Natural killer cell (primary cell): Measurements from ENCODE around the gene VAMP3. TPM values are rescaled to one million over a fixed set of nuclear protein-coding genes. Genes with fewer than 3 reads are reported as not detected.

Experiments used
- ATAC-seq, 3 donors: fragments of 150-1000 bp in 2 of 3; fragments of 200-7000 bp in 1 of 3; cut with Tn5 transposase; 1 replicate in 1 of 3; 2 replicates in 2 of 3; pipeline ENCODE4 v1.10.0; 2021; ENCODE audit warnings: mild to moderate bottlenecking in 2 of 3, moderate library complexity in 2 of 3
- DNase-seq, 2 donors: peaks; one replicate each; pipeline versions ENCODE4 v3.0.0 to v3.0.0-alpha.2; 2013 to 2021; ENCODE audit warnings: mixed read lengths in 1 of 2
- H3K27ac ChIP-seq: one replicate; pipeline ENCODE4 v1.5.1; 2013; ENCODE audit warnings: mild to moderate bottlenecking, low read length
- H3K27me3 ChIP-seq: one replicate; pipeline ENCODE4 v1.6.1; 2013; ENCODE audit warnings: low read length; ENCODE audit not compliant: control insufficient read depth, insufficient read depth
- H3K36me3 ChIP-seq: one replicate; pipeline ENCODE4 v1.6.1; 2013; ENCODE audit warnings: low read length; ENCODE audit not compliant: control insufficient read depth, insufficient read depth
- H3K4me1 ChIP-seq: one replicate; pipeline ENCODE4 v1.6.1; 2013; ENCODE audit warnings: low read length; ENCODE audit not compliant: control insufficient read depth, insufficient read depth
- H3K4me3 ChIP-seq: one replicate; pipeline ENCODE4 v1.5.1; 2013; ENCODE audit warnings: low read length
- H3K9me3 ChIP-seq: one replicate; pipeline ENCODE4 v1.6.1; 2013; ENCODE audit warnings: low read length; ENCODE audit not compliant: control insufficient read depth, insufficient read depth
- H3K27ac Mint-ChIP-seq, 2 donors: one replicate each; pipeline ENCODE4 v1.8.0; 2022; ENCODE audit warnings: mild to moderate bottlenecking in 2 of 2, mixed read lengths in 2 of 2, moderate library complexity in 1 of 2
- H3K27me3 Mint-ChIP-seq, 2 donors: one replicate each; pipeline ENCODE4 v1.8.0; 2022; ENCODE audit warnings: low read depth in 2 of 2, mixed read lengths in 2 of 2
- H3K36me3 Mint-ChIP-seq: one replicate; pipeline ENCODE4 v1.8.0; 2022; ENCODE audit warnings: mixed read lengths
- H3K4me1 Mint-ChIP-seq, 2 donors: one replicate each; pipeline ENCODE4 v1.8.0; 2022; ENCODE audit warnings: mixed read lengths in 2 of 2
- H3K4me3 Mint-ChIP-seq: one replicate; pipeline ENCODE4 v1.8.0; 2022; ENCODE audit warnings: mild to moderate bottlenecking, moderate library complexity, mixed read lengths
- H3K9me3 Mint-ChIP-seq, 2 donors: one replicate each; pipeline ENCODE4 v1.8.0; 2022; ENCODE audit warnings: mixed read lengths in 2 of 2
- WGBS: methylation state at CpG from one replicate; pipeline ENCODE4 v1.1.7; 2013; ENCODE audit warnings: missing lambda C conversion rate; ENCODE audit not compliant: insufficient coverage; 5-methylcytosine and 5-hydroxymethylcytosine counted together
- intact Hi-C: fragments of 100-400 bp; cut with micrococcal nuclease; formaldehyde crosslinking; loops from one replicate; pipeline ENCODE4 v1.14.2; 2022
- total RNA-seq, 4 donors: library from RNA; stranded (reverse); fragments of 120-200 nt in 1 of 4; gene quantifications; one replicate each; pipeline versions ENCODE4 v1.2.3 to v1.2.4, GENCODE V29; 2013 to 2022
- TF ChIP-seq, protein P1 (sequence below): fragments of 200-600 bp; IDR thresholded peaks from one replicate; pipeline ENCODE4 v1.8.0; 2022; ENCODE audit warnings: antibody characterized with exemption

VAMP3 gene, protein sequence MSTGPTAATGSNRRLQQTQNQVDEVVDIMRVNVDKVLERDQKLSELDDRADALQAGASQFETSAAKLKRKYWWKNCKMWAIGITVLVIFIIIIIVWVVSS
- 100 to 1,000 TPM in 1 of 3 donors, 10 to 100 TPM in 2; 86.9 to 110 (median 92.2) TPM for total RNA-seq
- total RNA-seq (2013), result 62.5 TPM

DNA sequence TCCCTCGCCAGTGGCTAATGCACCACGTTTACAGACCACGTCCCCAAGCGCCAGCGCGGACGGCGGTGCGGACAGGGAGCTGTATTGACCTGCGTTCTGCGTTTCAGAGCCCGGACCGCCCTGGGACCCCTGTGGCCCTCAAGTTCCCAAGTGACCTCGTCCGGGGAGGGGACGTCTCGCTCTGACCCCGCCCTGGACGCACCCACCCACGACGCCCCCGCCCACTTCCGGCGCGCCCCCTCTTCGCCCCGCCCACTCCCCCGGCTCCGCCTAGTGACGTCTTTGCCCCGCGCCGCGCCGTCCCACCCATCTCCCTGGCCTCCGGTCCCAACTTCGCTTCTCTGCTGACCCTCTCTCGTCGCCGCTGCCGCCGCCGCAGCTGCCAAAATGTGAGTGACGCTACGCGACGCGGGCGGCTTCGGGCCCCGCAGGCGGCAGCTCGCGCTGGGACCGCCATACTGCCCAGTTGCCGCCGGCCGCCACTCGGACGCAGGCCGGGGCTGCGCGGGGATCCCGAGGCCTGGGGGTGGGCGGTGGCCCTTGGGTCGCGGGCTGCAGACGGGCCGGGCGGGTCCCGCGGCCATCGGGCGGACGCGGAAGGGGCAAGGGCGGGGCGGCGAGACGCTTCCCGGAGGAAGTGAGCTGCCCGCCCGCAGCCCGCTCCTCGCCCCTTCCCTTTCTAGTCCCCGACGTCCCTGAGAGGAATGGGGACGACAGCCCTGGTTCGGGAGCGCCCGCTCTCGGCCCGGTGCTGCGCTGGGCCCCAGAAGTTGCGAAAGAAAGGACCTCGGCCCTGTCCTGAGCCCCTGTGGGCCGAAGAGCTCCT is at the start of gene VAMP3:
Gene VAMP3 (plus strand): TSS at position 300 of the 826 bp plus-strand sequence. CDS start 88 bp downstream, at position 388.
- peak within 1 kb of the TSS; percentile 87 to 91 for H3K27ac Mint-ChIP-seq
- Histone ChIP-seq H3K4me3 (peak within 1 kb of the TSS; percentile 63), H3K27ac (peak within 1 kb of the TSS; percentile 79), H3K36me3 (peaks cover 9% of the 10 kb centered on the region), H3K27me3 (no peaks in the 10 kb centered on the region), H3K9me3 (no peaks in the 10 kb centered on the region), H3K4me1 (peaks cover 19% of the 10 kb centered on the region)
- ATAC-seq (peak; percentile 96 to 98 (median 97)), DNase-seq (peak; percentile 86)
- no peaks in the 10 kb centered on the region for H3K9me3 Mint-ChIP-seq
- TF ChIP-seq, protein P1, sequence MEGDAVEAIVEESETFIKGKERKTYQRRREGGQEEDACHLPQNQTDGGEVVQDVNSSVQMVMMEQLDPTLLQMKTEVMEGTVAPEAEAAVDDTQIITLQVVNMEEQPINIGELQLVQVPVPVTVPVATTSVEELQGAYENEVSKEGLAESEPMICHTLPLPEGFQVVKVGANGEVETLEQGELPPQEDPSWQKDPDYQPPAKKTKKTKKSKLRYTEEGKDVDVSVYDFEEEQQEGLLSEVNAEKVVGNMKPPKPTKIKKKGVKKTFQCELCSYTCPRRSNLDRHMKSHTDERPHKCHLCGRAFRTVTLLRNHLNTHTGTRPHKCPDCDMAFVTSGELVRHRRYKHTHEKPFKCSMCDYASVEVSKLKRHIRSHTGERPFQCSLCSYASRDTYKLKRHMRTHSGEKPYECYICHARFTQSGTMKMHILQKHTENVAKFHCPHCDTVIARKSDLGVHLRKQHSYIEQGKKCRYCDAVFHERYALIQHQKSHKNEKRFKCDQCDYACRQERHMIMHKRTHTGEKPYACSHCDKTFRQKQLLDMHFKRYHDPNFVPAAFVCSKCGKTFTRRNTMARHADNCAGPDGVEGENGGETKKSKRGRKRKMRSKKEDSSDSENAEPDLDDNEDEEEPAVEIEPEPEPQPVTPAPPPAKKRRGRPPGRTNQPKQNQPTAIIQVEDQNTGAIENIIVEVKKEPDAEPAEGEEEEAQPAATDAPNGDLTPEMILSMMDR, result no peak
- WGBS, result under 1% methylated on average over 97 of the region's 97 CpGs
- H3K27me3 Mint-ChIP-seq, result peaks cover 7 to 21% of the 10 kb centered on the region in 2 donors
- intact Hi-C loops, result loop anchor here (1.0 kb wide), 1 partner anchor 12 kb away; no protein-coding TSS in a partner anchor
- H3K36me3 Mint-ChIP-seq, result no peaks in the 10 kb centered on the region
- H3K4me1 Mint-ChIP-seq, result peaks cover 24 to 31% of the 10 kb centered on the region in 2 donors
- H3K4me3 Mint-ChIP-seq, result peak within 1 kb of the TSS; percentile 97

DNA sequence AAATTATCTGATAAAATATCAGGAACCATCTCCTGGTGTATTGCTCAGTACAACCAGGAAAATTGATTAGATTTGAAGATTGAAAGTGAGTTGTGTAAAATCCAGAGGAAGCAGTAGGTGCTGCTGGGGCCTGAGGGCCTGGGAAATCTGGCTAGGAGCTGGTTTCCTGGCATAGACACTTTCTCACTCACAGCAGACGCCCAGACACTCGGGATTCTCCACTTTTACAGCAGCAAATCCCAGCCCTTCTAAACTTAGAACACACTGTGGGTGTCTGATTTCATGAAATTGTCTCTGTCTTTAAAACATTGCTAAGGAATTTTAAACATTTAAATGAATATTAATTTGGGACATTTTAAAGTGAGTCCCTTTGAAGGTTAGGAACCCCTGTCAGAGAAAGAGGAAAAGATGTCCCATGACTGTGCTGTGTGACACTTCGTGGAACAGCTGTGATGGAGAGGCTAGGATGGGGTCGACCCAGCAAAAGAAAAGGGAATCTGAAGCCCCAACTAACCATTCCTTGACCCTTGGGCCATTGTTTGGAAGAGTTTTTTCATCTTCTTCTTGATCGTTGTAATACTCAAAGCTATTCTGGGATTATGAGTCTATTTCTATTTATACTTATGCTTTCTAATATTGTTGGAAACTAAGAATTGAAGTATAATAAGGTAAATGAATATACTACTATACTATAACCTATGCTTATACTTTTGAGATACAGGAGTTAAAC is 49.0 kb upstream of the VAMP3 start:
- no peaks in the 10 kb centered on the region for H3K4me1 Mint-ChIP-seq
- H3K4me1 ChIP-seq, result peaks cover 3% of the 10 kb centered on the region
- no peaks in the 10 kb centered on the region for H3K27me3 ChIP-seq
- intact Hi-C loops, result no loop called here
- no peak overlapping the region for H3K4me3 ChIP-seq
- no peaks in the 10 kb centered on the region for H3K36me3 ChIP-seq
- H3K27ac ChIP-seq, result no peak overlapping the region
- TF ChIP-seq, protein P1, result no peak
- H3K4me3 Mint-ChIP-seq, result no peak overlapping the region
- peaks cover 18 to 27% of the 10 kb centered on the region in 2 donors for H3K27me3 Mint-ChIP-seq
- no peak overlapping the region for H3K27ac Mint-ChIP-seq
- DNase-seq (no peak), ATAC-seq (no peak)
- H3K36me3 Mint-ChIP-seq, result no peaks in the 10 kb centered on the region
- 71% methylated on average over 2 of the region's 5 CpGs for WGBS
- no peaks in the 10 kb centered on the region for H3K9me3 ChIP-seq
- H3K9me3 Mint-ChIP-seq, result no peaks in the 10 kb centered on the region

DNA sequence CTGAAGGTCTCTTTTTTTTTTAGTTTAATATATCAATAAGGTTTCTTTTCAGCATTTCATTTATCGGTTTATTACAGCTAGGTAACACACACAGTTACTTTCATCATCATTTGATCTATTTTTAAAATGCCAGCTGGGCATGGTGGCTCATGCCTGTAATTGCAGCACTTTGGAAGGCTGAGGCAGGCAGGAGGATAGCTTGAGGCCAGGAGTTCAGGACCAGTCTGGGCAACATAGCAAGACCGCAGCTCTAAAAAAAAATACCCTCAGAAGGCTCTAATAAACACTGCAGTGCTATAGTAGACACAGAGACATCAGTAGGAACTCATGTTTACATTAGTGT is 48.5 kb upstream of the VAMP3 start:
- no peaks in the 10 kb centered on the region for H3K36me3 Mint-ChIP-seq
- TF ChIP-seq, protein P1, result no peak
- H3K4me1 Mint-ChIP-seq, result no peaks in the 10 kb centered on the region
- no peak overlapping the region for H3K27ac ChIP-seq
- WGBS, result no CpG with 5 or more reads among the region's 2 CpGs
- no peak overlapping the region for H3K4me3 Mint-ChIP-seq
- H3K9me3 ChIP-seq, result no peaks in the 10 kb centered on the region
- peaks cover 18 to 27% of the 10 kb centered on the region in 2 donors for H3K27me3 Mint-ChIP-seq
- H3K9me3 Mint-ChIP-seq, result no peaks in the 10 kb centered on the region
- no peak overlapping the region for H3K27ac Mint-ChIP-seq
- H3K27me3 ChIP-seq, result no peaks in the 10 kb centered on the region
- H3K4me1 ChIP-seq, result peaks cover 3% of the 10 kb centered on the region
- DNase-seq (no peak), ATAC-seq (no peak)
- intact Hi-C loops, result no loop called here
- H3K4me3 ChIP-seq, result no peak overlapping the region
- H3K36me3 ChIP-seq, result no peaks in the 10 kb centered on the region
